HL-60/S4 treated with phorbol 12-myristate 13-acetate at 8.2 ng/mL for 4 days and 3 days (cell line): ENCODE results near the gene ASB12.

Experiments
- in situ Hi-C: fragments of 300-500 bp; cut with MboI; formaldehyde crosslinking; loops from 2 replicates; pipeline ENCODE4 v1.15.0; 2022; ENCODE audit warnings: low sequenced_read_pairs

The ASB12 gene

DNA sequence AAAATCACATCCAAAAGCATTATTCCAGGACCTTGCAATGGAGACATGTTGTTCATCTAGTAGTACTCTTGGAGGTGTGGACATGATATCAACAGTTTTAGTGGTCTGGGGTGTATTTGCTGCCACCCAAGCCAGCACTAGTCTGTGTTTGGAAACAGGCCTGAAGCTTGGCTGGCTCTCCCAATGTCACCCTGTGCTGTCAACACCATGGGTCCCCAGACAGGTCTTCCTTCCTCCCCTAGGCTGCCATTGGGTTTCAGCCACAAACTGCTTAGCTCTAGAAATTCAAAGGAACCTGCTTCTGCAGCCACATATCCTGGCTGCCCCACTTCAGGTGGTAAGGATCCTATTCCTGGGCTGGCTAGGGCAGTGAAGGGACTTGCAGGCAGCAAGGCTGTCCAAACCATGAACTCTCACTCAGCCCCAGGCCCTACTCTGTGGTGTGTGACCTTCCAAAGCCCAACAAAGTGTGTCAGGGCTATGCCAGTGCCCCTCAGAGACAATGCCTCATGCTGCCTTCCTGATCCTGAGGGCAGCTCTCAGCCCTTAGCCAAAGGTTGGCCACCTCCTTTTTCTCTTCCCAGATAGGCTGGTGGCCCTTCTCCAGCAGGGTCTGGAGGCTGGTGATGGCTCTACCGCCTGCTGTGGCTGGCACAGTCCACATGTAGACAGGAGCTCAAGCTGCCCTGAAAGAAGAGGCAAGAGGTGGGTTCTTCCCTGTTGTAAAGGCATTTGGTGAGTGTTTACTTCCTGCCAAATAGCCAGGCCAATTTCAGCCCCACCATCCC lies 43.2 kb downstream of the ASB12 start:
- in situ Hi-C loops, result no loop called here

DNA sequence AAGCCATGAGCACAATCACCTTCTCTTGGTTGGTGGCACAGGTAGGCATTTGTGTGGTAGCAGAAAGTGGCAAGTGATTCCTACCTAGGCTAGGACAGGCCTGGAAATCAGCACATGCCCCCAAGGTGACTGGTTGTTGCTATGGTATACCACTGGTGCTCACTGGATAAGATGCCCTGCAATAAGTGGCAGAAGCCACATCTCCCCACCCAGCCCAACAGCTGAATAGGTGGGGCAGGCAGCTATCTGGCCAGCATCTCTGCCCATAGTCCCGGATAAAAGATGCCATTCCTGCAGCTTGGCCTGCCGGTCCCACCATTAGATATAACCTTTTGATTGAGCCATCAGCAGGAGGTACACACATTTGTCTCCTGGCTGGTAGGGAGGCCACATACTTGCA lies 46.0 kb downstream of the ASB12 start:
- in situ Hi-C loops, result no loop called here

DNA sequence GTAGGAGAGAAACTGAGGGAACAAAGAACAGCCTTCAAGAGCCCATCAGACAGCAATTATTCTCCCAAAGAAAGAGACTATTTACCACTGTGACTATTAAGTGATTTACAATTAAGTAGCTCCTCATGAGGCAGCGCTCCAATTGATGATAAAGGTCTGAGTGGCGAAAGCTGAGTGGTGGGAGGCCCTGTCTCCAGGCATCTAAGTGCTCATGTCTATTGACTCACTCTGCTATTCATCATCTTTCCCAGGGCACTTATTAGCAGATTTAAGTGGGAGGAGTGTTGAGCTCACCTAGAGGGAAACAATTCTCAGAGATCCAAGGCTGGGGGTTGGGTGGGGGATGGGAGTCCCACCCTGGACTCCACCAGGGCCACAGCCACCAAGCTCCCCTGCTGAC lies 48.2 kb downstream of the ASB12 start:
- in situ Hi-C loops, result no loop called here

DNA sequence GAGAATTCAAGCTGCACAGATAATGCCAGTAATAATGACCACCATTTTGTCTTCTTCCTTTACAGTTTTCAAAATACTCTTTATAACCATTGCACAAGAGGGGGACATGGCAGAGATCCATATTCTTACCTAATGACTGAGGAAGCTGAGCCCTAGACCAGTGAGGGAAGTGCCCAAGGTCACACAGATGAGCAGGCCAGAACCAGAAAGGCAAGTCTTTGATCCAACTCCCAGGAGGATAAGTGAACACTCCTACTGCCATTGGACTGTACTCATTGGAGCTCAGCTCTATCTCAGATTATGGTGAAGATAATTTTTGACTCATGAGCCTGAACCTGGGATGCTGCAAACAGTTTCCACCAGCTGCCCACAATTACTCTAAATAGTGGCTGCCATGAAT lies 53.5 kb downstream of the ASB12 start:
- in situ Hi-C loops, result no loop called here
